Psoas muscle (tissue), 8 donors: ENCODE data around the gene C14orf132. TPM values are rescaled to one million over a fixed set of nuclear protein-coding genes. Genes with fewer than 3 reads are reported as not detected.

Experiments used
- ATAC-seq, 4 donors: fragments of 200-7000 bp; cut with Tn5 transposase; one replicate each; pipeline ENCODE4 v1.9.1; 2020; ENCODE audit warnings: moderate library complexity in 3 of 4, mild to moderate bottlenecking in 2 of 4
- DNase-seq, 2 donors: peaks; one replicate each; pipeline ENCODE4 v3.0.0-alpha.2; 2020
- H3K27ac ChIP-seq: fragments of 200-600 bp; one replicate; pipeline ENCODE4 v1.8.0; 2022
- H3K27me3 ChIP-seq, 3 donors: fragments of 200-600 bp in 1 of 3; one replicate each; pipeline versions ENCODE4 v1.6.1 to v1.8.0; 2013 to 2022; ENCODE audit warnings: low read length in 2 of 3, mild to moderate bottlenecking in 2 of 3, moderate library complexity in 1 of 3; ENCODE audit not compliant: insufficient read depth in 3 of 3
- H3K36me3 ChIP-seq, 2 donors: fragments of 200-600 bp in 1 of 2; one replicate each; pipeline versions ENCODE4 v1.6.1 to v1.8.0; 2013 to 2022; ENCODE audit warnings: low read depth in 1 of 2, mild to moderate bottlenecking in 1 of 2, moderate library complexity in 1 of 2; ENCODE audit not compliant: insufficient read depth in 1 of 2
- H3K4me1 ChIP-seq: fragments of 200-600 bp; one replicate; pipeline ENCODE4 v1.8.0; 2022
- H3K4me3 ChIP-seq: fragments of 200-600 bp; one replicate; pipeline ENCODE4 v1.8.0; 2022; ENCODE audit warnings: mild to moderate bottlenecking
- H3K9me3 ChIP-seq: fragments of 200-600 bp; one replicate; pipeline ENCODE4 v1.8.0; 2022
- WGBS, 3 donors: extraction: QIAGEN DNeasy Blood & Tissue Kit; methylation state at CpG; one replicate each; pipeline versions ENCODE4 v1.1.6 to v1.1.7; 2013; 5-methylcytosine and 5-hydroxymethylcytosine counted together
- intact Hi-C, 2 donors: fragments of 100-400 bp; cut with DNase I; formaldehyde crosslinking; loops; one replicate each; pipeline versions ENCODE4 v1.11.0 to v1.14.2; 2022
- polyA plus RNA-seq, 3 donors: library from polyadenylated mRNA; stranded (reverse); fragments of 200-250 nt; gene quantifications; one replicate each; pipeline ENCODE4 v1.2.3, GENCODE V29; 2013
- total RNA-seq, 4 donors: library from RNA; stranded (reverse); fragmentation: NEBNext Ultra II Directional in 2 of 4; extraction: Animal tissue kit (Norgen Biotek cat#: 25700) in 2 of 4; gene quantifications; one replicate each; pipeline versions ENCODE4 v1.2.1 to v1.2.4, GENCODE V29; 2021 to 2023
- TF ChIP-seq, protein P1 (sequence below): fragments of 200-600 bp; IDR thresholded peaks from one replicate; pipeline ENCODE4 v1.8.0; 2022; ENCODE audit warnings: antibody characterized with exemption
- donor health status: healthy with polysubstance abuse.
- donor health status: DM: no; HTN: no; CAD: no; lungs with moderate emphysema.
- donor health status: Bipolar disorder and iron deficiency.
- donor health status: healthy.
- donor health status: DM: yes; HTN: yes; CAD: no.
- donor health status: DM: no; HTN: no; CAD: no.
- donor health status: DM: no; HTN: no; CAD: no.
- donor health status: DM: yes; HTN: yes; CAD: no.

Gene C14orf132
- total and polyA plus RNA-seq, 7 donors, result 0.57 to 5.3 (median 0.86) TPM

DNA sequence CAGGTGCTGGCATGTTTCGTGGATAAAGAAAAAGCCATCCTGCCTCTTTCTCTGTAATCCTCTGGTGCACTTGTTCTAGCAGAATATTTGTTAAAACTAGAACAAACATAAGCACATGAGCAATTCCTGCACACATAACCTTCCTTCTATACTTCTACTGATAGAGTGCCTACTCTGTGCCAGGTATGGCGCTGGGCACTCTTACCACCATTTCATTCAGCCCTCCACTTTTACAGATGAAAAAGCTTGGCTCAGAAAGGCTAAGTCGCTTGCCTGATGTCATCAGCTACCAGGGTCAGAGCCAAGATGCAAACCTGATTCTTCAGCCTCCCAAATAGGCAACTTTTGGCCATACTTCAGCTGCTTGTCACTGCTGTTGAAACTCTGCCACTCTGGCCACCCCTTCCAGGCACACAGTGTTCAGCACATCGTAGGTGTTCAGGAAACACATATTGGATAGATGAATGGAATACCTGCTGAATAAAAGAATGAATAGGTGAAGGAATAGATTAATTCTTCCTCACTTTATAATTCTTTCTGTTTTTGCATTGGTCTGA is 10.0 kb upstream of the C14orf132 start:
- 58 to 65% (median 62%) methylated on average over 4 of the region's 4 CpGs for WGBS, 3 donors
- DNase-seq (no peak), ATAC-seq (no peak)
- Histone ChIP-seq H3K4me1 (no peaks in the 10 kb centered on the region), H3K4me3 (no peak overlapping the region), H3K36me3 (no peaks in the 10 kb centered on the region), H3K27me3 (peaks cover 0 to 6% (median 2%) of the 10 kb centered on the region in 3 donors), H3K27ac (no peak overlapping the region), H3K9me3 (no peaks in the 10 kb centered on the region)
- intact Hi-C loops, result no loop called here
- TF ChIP-seq, protein P1, sequence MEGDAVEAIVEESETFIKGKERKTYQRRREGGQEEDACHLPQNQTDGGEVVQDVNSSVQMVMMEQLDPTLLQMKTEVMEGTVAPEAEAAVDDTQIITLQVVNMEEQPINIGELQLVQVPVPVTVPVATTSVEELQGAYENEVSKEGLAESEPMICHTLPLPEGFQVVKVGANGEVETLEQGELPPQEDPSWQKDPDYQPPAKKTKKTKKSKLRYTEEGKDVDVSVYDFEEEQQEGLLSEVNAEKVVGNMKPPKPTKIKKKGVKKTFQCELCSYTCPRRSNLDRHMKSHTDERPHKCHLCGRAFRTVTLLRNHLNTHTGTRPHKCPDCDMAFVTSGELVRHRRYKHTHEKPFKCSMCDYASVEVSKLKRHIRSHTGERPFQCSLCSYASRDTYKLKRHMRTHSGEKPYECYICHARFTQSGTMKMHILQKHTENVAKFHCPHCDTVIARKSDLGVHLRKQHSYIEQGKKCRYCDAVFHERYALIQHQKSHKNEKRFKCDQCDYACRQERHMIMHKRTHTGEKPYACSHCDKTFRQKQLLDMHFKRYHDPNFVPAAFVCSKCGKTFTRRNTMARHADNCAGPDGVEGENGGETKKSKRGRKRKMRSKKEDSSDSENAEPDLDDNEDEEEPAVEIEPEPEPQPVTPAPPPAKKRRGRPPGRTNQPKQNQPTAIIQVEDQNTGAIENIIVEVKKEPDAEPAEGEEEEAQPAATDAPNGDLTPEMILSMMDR, result no peak

DNA sequence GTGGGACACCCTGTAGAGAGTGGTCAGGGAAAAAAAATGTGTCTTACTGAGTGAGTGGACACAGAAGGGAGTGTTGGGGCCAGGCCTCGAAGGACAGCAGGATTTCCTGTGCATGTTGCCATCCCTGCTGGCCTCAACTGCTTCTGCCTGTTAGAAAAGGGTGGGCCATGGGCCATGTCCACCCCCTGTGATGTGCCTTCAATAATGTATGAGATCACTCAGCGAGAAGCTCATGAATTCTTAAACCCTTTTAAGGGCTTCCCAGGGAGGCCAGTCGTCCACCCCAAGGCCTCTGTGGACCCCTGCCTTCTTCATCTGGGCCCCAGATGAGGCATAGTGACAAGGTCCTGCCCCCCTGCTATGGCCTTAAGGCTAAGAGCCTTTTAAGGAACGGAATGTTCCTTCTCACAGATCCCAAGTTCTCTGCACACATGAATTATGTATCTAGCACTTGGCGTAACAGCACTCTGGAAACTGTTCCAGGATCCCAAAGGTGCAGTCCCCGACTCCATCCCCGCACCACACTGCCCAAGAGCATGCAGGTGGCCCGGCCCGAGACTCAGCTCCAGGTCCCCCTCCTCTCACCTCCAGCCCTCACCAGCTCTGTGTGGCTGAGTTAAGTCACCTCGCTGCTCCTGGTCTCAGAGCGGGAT is 8.9 kb upstream of the C14orf132 start:
- H3K27ac ChIP-seq, result no peak overlapping the region

DNA sequence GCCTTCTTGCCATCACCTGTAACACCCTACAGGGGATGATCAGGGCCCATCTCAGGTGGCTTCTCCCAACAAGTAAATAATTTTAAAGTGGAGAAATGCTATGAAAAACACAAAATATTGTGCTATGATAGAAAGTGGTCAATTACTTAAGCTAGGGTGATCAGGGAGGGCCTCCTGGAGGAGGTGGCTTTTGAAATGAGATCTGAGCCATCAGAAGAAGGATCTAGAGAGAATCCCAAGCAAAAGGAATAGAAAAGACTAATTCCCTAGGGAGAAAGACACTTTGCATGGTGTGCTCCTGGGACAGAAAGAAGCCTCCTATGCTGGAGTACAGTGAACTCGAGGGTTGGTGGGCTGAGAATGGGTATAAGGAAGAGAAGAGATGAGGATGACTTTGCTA is 7.5 kb upstream of the C14orf132 start:
- TF ChIP-seq, protein P1, result no peak
- no peak overlapping the region for H3K4me3 ChIP-seq
- H3K4me1 ChIP-seq, result no peaks in the 10 kb centered on the region
- H3K27me3 ChIP-seq, result peaks cover 0 to 6% (median 2%) of the 10 kb centered on the region in 3 donors
- no peak for DNase-seq
- no peak for ATAC-seq
- H3K27ac ChIP-seq, result no peak overlapping the region
- intact Hi-C loops, result no loop called here
- WGBS, 3 donors, result 69 to 83% (median 75%) methylated on average over 1 of the region's 1 CpG
- no peaks in the 10 kb centered on the region for H3K9me3 ChIP-seq
- H3K36me3 ChIP-seq, result no peaks in the 10 kb centered on the region

More for the DNA sequence above, 8.9 kb upstream of the C14orf132 start:
- intact Hi-C loops, result no loop called here
- H3K36me3 ChIP-seq, result no peaks in the 10 kb centered on the region
- H3K9me3 ChIP-seq, result no peaks in the 10 kb centered on the region
- no peak overlapping the region for H3K4me3 ChIP-seq
- no peak for DNase-seq
- TF ChIP-seq, protein P1, result no peak
- 63 to 81% (median 78%) methylated on average over 11 of the region's 11 CpGs for WGBS, 3 donors
- H3K4me1 ChIP-seq, result no peaks in the 10 kb centered on the region
- peaks cover 0 to 6% (median 2%) of the 10 kb centered on the region in 3 donors for H3K27me3 ChIP-seq
- ATAC-seq, result no peak

DNA sequence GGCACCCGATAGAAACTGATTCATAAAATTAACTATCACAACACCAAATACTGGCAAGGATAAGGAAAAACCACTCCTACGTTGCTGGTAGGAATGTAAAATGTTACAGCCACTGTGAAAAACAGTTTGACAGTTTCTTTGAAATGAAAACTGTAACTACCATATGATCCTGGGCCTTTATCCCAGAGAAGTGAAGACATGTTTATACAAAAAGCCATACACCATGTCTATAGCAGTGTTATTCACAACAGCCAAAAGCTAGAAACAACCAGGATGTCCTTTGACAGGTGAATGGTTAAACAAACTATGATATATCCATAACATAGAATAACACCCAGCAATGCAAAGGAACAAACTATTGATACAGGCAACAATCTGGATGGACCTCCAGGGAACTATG is 3.7 kb upstream of the C14orf132 start:
- ATAC-seq (no peak), DNase-seq (no peak)
- WGBS, 3 donors, result 51 to 62% (median 52%) methylated on average over 2 of the region's 2 CpGs
- Histone ChIP-seq H3K4me3 (no peak overlapping the region), H3K36me3 (no peaks in the 10 kb centered on the region), H3K27me3 (peaks cover 0 to 27% (median 5%) of the 10 kb centered on the region in 3 donors), H3K27ac (no peak overlapping the region), H3K9me3 (no peaks in the 10 kb centered on the region), H3K4me1 (peaks cover 4% of the 10 kb centered on the region)
- intact Hi-C loops, result no loop called here
- TF ChIP-seq, protein P1, result no peak
